IPS-15b (cell line): ENCODE data around the gene CFAP141.

Experiments
- H3K27me3 ChIP-seq: one replicate; pipeline ENCODE4 v1.6.1; 2013; ENCODE audit warnings: low read length; ENCODE audit not compliant: control insufficient read depth, insufficient read depth
- H3K36me3 ChIP-seq: one replicate; pipeline ENCODE4 v1.6.1; 2013; ENCODE audit warnings: low read length; ENCODE audit not compliant: control insufficient read depth, insufficient read depth
- H3K4me1 ChIP-seq: one replicate; pipeline ENCODE4 v1.6.1; 2013; ENCODE audit warnings: mild to moderate bottlenecking, low read length; ENCODE audit not compliant: control insufficient read depth, insufficient read depth
- H3K4me3 ChIP-seq: one replicate; pipeline ENCODE4 v1.5.1; 2013; ENCODE audit warnings: low read depth, low read length
- H3K9ac ChIP-seq: one replicate; pipeline ENCODE4 v1.6.1; 2013; ENCODE audit warnings: low read depth, mild to moderate bottlenecking, low read length
- H3K9me3 ChIP-seq: one replicate; pipeline ENCODE4 v1.6.1; 2013; ENCODE audit warnings: mild to moderate bottlenecking, low read length; ENCODE audit not compliant: control insufficient read depth, insufficient read depth

The CFAP141 gene

GRCh38 chr1:154181944-154182343 lies 24.2 kb downstream of the CFAP141 start:
- H3K9ac ChIP-seq: peak overlapping the region; percentile 80
- H3K4me3 ChIP-seq: peak overlapping the region; percentile 85
- peaks cover 39% of the 10 kb centered on the region for H3K4me1 ChIP-seq
- H3K36me3 ChIP-seq: peaks cover 3% of the 10 kb centered on the region
- no peaks in the 10 kb centered on the region for H3K9me3 ChIP-seq
- no peaks in the 10 kb centered on the region for H3K27me3 ChIP-seq

GRCh38 chr1:154179946-154180687 lies 26.0 kb downstream of the CFAP141 start:
- Histone ChIP-seq H3K36me3 (peaks cover 10% of the 10 kb centered on the region), H3K4me1 (peaks cover 26% of the 10 kb centered on the region), H3K9ac (no peak overlapping the region)

GRCh38 chr1:154178911-154179811 lies 27.0 kb downstream of the CFAP141 start:
- Histone ChIP-seq H3K9me3 (no peaks in the 10 kb centered on the region), H3K9ac (peak overlapping the region; percentile 62), H3K36me3 (peaks cover 15% of the 10 kb centered on the region), H3K4me1 (peaks cover 26% of the 10 kb centered on the region), H3K4me3 (peak overlapping the region; percentile 39), H3K27me3 (no peaks in the 10 kb centered on the region)

More at GRCh38 chr1:154179946-154180687, 26.0 kb downstream of the CFAP141 start:
- no peaks in the 10 kb centered on the region for H3K9me3 ChIP-seq
- H3K27me3 ChIP-seq: no peaks in the 10 kb centered on the region
- H3K4me3 ChIP-seq: peak overlapping the region; percentile 35

- H3K9me3 ChIP-seq: no peaks in the 10 kb centered on the region
- H3K4me1 ChIP-seq: peaks cover 26% of the 10 kb centered on the region
- no peak overlapping the region for H3K4me3 ChIP-seq
- no peak overlapping the region for H3K9ac ChIP-seq
- H3K36me3 ChIP-seq: peaks cover 17% of the 10 kb centered on the region
- no peaks in the 10 kb centered on the region for H3K27me3 ChIP-seq
Measured at GRCh38 chr1:154178013-154178412, 28.1 kb downstream of the CFAP141 start.

- H3K9ac ChIP-seq: no peak overlapping the region
Measured at GRCh38 chr1:154176337-154176736, 29.8 kb downstream of the CFAP141 start.

GRCh38 chr1:154174654-154175053 lies 31.5 kb downstream of the CFAP141 start:
- no peaks in the 10 kb centered on the region for H3K9me3 ChIP-seq
- H3K4me3 ChIP-seq: no peak overlapping the region
- H3K36me3 ChIP-seq: peaks cover 47% of the 10 kb centered on the region
- no peak overlapping the region for H3K9ac ChIP-seq
- H3K4me1 ChIP-seq: peaks cover 19% of the 10 kb centered on the region
- H3K27me3 ChIP-seq: no peaks in the 10 kb centered on the region

More at GRCh38 chr1:154176337-154176736, 29.8 kb downstream of the CFAP141 start:
- Histone ChIP-seq H3K36me3 (peaks cover 31% of the 10 kb centered on the region), H3K9me3 (no peaks in the 10 kb centered on the region), H3K4me1 (peaks cover 25% of the 10 kb centered on the region), H3K4me3 (no peak overlapping the region), H3K27me3 (no peaks in the 10 kb centered on the region)

- H3K4me1 ChIP-seq: no peaks in the 10 kb centered on the region
- H3K4me3 ChIP-seq: no peak overlapping the region
- peaks cover 71% of the 10 kb centered on the region for H3K36me3 ChIP-seq
- H3K9me3 ChIP-seq: no peaks in the 10 kb centered on the region
- no peaks in the 10 kb centered on the region for H3K27me3 ChIP-seq
- no peak overlapping the region for H3K9ac ChIP-seq
Measured at GRCh38 chr1:154171880-154172279, 34.3 kb downstream of the CFAP141 start.

- H3K4me1 ChIP-seq: no peaks in the 10 kb centered on the region
- H3K4me3 ChIP-seq: no peak overlapping the region
- H3K36me3 ChIP-seq: peaks cover 75% of the 10 kb centered on the region
- H3K9ac ChIP-seq: no peak overlapping the region
- no peaks in the 10 kb centered on the region for H3K27me3 ChIP-seq
- H3K9me3 ChIP-seq: no peaks in the 10 kb centered on the region
Measured at GRCh38 chr1:154171223-154171583, 34.9 kb downstream of the CFAP141 start.

- Histone ChIP-seq H3K27me3 (no peaks in the 10 kb centered on the region), H3K4me3 (no peak overlapping the region), H3K9ac (no peak overlapping the region), H3K36me3 (peaks cover 75% of the 10 kb centered on the region), H3K9me3 (no peaks in the 10 kb centered on the region), H3K4me1 (no peaks in the 10 kb centered on the region)
Measured at GRCh38 chr1:154170547-154171222, 35.4 kb downstream of the CFAP141 start.

GRCh38 chr1:154167461-154167860 lies 38.7 kb downstream of the CFAP141 start:
- Histone ChIP-seq H3K36me3 (peaks cover 79% of the 10 kb centered on the region), H3K9me3 (no peaks in the 10 kb centered on the region), H3K9ac (no peak overlapping the region), H3K4me1 (no peaks in the 10 kb centered on the region), H3K4me3 (no peak overlapping the region), H3K27me3 (no peaks in the 10 kb centered on the region)

GRCh38 chr1:154166207-154166606 lies 39.9 kb downstream of the CFAP141 start:
- peaks cover 67% of the 10 kb centered on the region for H3K36me3 ChIP-seq
- H3K9ac ChIP-seq: no peak overlapping the region
- H3K27me3 ChIP-seq: no peaks in the 10 kb centered on the region

More at GRCh38 chr1:154166207-154166606, 39.9 kb downstream of the CFAP141 start:
- no peak overlapping the region for H3K4me3 ChIP-seq
- H3K9me3 ChIP-seq: no peaks in the 10 kb centered on the region
- no peaks in the 10 kb centered on the region for H3K4me1 ChIP-seq
